Ammon's horn (tissue), 1 donor: ENCODE results near the gene TTLL10.

Experiments
- DNase-seq: peaks from one replicate; pipeline ENCODE4 v3.0.0-alpha.2; 2016; ENCODE audit warnings: low spot score

TTLL10 gene, protein sequence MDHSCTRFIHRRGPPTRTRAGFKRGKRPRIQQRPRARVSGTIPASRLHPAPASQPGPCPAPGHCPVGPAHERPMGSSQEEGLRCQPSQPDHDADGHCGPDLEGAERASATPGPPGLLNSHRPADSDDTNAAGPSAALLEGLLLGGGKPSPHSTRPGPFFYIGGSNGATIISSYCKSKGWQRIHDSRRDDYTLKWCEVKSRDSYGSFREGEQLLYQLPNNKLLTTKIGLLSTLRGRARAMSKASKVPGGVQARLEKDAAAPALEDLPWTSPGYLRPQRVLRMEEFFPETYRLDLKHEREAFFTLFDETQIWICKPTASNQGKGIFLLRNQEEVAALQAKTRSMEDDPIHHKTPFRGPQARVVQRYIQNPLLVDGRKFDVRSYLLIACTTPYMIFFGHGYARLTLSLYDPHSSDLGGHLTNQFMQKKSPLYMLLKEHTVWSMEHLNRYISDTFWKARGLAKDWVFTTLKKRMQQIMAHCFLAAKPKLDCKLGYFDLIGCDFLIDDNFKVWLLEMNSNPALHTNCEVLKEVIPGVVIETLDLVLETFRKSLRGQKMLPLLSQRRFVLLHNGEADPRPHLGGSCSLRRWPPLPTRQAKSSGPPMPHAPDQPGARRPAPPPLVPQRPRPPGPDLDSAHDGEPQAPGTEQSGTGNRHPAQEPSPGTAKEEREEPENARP

DNA sequence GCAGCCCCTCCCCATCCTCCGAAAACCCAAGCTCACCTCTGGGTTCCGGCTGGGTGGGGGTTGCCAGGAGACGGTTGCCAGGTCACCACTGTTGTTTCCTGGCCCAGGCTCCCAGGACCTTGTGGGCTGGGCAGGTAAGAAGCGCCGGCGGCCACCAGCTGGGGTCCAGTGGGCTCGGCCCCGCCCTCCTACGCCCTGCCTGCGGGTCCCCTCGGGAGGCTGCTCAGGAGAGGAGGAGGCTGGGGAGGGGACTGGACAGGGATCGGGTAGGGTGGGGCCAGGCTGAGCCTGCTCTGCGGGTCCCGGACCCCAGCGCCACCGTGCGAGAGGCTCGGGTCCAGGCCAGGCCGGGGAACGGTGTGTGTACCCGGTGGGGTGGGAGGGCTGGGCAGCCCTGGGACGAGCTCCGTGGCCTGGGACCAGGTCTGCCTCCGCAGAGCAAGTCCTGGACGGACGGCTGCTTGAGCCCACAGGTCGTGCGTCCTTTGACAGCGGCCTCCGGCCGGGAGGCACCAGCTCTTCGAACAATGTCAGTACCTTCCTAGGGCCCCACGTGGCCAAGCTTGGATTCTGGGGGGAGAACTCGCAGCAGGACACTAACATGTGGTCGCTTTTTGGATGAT lies at the start of gene TTLL10:
TTLL10 (plus strand) TSS at position 88 of the 623 bp plus-strand sequence. CDS start 5,336 bp downstream, outside the sequence.
- no peak for DNase-seq

DNA sequence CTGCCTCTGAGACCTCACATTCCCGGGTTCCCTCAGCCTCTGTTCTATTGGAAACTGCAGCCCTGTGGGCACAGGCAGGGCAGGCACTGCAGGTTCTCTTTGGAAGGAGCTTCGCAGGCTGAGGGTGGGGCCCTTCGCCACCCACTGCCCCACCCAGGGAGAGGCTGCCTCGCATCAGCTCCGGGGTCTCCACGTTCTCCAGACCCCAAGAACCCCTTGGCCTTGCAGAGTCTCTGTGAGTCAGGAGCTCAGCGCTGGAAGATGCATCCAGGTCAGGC lies 49.2 kb upstream of the TTLL10 start:
- DNase-seq: no peak

DNA sequence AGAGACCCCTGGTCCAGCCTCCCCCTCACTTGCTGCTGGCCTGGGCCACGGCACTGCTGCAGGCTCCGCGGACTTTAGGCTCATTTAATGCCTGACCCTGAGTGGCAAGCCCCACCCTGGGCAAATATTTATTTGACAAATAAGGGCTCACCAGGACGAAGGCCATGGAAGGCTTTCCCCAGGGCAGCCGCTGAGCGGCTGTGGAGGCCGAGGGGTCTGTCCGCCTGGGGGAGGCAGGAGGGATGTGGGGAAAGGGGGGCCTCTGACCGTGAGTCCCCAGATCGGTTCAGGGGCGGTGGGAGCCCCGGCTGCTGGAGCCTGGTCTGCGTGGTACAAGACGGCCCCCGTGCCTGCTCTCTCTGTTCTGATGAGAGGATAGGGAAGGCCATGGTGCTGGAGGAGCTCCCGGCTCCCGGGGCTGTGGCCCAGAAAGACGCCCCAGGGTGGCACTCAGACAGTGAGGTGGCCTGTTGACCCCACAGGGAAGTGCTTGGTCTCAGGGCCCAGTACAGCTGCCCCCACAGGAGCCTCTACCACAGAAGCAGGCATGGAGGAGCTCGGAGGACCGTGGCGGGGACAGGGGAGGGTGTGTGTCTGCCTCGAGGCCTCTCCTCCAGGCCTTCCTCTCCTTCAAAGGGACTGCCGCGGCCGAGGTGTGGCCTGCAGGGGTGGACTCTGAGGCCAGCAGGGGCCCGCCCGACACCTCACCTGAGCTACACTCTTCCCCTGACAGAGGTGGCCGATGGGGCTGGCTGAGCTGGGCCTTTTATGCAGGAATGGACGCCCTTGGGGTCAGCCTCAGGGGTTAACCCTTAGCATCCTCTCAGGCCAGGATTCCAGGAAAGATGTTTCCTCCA lies 48.7 kb upstream of the TTLL10 start:
- DNase-seq: no peak

DNA sequence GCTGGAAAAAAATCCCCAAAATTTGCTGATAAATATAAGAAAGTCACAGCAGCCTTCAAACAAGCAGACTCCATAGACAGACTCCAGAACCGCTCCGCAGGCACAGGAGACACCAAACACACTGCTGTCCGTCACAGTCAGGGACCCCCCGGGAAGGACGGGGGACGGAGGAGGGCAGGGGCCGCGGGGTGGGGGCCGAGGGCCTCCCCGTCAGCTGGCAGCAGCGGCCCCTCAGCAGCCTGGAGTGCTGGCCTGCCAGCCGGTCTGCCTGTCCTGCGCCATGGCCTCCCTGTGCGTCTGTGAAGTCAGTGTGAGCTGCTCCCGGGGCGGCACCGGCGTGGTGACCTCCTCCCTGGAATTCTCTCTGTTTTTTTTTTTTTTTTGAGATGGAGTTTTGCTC lies 47.7 kb upstream of the TTLL10 start:
- DNase-seq: no peak

DNA sequence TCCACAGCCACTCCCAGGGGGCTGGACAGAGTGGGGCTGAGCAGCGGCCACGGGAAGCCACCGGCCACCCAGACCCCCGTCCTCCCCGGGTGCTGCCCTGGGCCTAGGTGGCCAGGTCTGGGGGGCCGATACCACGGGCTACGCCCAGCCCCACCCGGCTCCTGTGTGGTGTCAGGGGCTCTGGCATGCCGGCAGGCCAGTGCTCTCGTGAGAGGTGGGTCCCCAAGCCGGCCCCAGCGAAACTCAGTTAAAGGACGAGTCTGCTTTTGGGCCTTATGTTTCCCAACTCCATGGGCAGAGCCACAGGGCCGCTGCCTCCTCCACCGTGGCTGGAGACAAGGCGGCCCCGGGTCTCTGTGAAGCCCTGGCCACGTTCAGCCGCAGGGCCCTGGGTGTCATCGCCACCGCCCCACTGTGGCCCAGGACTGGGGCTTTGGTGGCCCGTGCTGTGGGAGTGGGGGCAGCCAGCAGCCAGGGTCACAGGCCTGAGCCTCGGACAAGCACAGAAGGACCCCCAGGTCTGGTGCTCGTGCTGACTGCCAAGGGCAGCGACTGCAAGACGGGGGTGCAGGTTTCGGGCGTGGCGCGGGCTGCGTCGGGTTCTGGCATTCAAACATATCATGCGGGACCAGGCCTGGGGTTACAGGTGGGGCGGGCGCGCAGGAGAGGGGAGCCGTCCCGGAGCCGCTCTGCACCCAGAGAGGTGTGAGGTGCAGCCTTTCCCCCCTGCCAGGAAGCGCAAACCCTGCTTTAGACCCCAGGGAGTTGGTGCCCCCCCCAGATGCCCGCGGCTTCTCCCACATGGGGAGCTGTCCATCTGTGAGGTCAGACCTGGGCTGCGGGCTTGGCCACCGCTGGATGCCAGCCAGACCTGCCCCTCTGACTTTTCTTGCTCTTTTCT lies 45.9 kb upstream of the TTLL10 start:
- no peak for DNase-seq

DNA sequence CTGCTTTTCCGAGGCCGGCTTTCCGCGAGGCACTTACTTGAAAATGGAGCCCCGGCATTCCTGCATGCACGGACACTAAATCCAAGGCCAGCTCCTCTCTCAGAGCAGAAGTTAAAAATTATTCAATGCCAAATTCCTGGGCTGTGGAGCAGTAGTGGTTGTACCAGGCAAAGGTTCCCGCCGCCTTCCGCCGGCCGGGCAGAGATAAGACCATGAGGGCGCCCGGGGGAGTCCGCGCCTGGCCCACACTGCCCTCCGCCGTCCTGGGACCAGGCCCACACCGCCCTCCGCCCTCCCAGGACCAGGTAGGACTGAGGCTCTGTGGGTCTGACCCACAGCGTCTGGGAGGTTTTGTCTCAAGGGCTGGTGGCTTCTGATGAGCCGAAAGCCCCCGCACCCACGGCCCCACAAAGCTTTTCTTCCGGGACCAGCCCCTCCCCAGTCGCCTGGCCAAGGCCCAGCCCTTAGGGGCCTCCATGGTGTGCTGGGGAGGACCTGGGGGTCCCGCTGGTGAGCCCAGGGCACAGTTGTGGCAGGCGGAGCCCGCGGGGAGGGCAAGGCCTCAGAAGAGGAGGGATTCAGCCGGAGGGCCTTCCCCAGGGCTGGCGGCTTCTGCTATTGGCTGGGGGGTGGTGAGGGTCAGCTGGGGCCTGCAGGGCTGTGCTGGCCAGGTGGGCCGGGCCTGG lies 45.1 kb upstream of the TTLL10 start:
- DNase-seq: no peak

DNA sequence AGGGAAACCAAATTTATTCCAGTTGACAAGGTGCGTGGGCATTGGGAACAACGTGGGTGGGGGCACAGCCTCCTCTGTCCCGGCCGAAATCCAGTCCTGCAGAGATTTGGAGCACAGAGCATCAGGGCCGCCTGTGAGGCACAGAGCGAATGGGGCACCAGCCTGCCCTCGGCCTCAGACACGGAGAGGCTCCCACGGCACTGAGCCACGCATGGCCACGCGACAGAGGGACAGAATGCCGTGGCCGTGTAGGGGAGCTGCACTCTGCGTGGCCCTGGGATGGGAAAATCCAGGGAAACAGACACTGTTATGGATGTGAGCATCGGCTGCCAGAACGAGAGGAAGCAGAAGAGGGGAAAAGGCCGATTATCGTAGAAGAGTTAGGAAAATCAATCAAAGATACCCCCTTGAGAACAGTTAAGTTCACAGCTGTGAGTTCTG lies 44.3 kb upstream of the TTLL10 start:
- DNase-seq: no peak

DNA sequence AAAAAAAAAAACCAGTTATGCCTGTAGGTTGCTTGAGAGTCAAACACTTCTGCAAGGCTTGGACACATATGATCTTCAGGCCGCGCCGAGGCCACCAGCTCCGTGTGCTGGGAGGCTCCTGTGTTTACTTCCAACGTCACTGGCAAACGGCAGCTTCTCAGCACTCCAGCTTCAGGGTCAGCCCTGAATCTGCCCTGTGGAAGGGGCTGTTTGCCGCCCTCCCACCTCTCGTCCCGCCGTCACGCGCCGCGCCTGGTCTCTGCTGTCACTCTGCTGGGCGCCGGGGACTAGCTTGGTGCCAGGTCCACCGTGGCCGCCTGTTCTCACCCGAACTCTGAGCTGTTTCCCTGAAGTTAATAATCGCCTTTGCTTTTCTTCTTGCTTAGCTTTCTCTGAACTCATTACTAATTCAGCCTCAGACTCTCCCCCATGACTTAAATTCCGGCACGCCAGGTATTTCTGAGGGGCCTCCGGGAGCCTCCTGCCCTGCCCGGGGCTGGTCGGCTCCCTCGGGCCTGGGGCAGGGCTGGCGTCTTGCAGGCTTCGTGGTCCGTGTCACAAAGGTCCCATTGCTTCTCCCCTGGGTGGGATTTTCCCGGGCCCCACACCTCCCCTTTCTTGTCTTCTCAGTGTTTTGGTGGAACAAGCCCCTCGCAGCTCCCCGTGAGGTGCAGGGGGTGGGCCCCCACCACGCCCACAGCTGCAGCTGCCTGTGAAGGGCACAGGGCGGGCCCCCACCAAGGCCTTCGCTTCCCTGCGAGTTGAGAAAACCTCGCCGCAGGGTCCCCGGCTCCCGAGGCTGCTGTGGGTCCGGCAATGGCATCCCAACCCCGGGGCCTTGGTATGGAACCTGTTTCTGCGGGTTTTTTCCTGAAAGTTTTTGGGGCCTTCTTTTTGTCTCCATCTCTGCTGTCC lies 43.2 kb upstream of the TTLL10 start:
- DNase-seq: no peak

DNA sequence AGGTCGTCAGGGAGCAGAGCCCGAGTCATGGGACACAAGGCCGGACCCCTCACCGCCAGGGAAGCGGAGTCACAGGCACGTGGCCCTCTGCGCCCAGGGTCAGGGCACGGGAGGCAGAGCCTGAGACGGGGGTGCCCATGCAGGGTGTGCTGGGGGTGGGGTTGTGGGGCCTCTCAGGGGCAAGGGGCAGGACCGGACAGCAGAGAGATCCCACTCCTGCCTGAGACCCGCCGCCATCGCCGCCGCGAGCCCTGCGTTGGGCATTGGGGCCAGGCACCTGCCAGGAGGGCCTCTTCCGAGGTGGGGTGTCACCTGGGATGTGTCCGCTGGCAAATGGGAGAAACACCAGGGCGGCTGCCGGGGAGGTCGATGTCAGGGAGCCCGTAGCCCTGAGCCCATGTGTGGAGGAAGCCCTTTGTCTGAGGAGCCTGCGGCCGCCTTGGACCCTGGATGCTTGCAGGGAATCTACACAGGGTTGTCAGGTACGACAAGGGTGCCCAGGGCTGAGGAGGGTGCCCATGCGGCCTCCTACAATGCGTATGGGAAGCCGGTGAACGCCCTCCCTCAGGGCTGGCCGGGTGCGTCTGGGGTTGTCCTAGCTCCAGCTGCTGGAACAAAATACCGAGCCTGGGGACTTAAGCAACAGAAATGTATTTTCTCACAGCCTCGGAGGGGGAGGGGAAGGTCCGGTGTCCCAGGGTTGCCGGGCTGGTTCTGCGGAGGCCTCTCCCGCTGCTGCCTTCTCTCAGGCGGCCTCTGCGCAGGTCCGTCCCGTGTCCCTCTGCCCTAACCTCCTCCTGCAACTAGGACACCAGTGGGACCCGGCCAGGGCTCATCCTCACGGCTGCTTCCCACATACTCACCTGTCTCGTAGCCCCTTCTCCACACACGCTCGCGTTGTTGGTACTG lies 41.4 kb upstream of the TTLL10 start:
- no peak for DNase-seq

DNA sequence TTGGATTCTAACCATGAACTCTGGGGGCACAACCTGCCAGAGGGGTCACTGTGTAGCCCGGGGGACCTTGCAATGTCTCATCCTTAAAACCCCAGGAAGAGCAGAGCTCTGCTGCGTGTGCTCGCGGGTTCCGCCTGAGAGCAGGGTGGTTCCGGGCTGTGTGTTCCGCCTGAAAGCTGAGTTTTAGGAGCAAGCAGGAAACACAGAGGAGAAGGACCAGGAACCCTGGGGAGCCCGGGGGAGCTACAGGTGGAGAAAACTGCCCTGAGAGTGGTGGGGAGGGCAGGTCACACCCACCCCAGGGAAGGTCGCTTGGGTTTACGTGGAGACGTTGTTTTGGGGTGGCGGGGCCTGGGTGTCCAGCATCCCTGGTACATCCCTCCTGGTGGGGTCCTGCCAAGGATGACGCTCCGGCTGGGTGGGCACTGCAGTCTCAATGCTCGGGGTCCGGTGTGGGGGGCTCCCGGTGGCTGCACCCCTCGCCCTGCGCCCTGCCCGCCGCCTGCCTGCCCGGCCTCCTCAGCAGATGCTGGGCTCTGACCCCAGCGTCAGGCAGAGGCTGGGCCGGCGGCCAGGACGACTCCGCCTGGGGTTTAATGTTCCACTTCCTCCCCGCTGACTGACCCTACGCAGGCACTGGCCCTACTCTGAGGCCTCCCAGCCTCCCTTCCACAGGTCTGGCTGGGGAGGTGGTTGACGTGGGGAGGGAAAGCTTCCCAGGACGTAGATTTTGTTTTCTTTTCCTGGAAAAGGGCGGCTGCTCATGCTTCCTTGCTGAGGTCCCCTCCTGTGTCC lies 40.5 kb upstream of the TTLL10 start:
- DNase-seq: no peak

DNA sequence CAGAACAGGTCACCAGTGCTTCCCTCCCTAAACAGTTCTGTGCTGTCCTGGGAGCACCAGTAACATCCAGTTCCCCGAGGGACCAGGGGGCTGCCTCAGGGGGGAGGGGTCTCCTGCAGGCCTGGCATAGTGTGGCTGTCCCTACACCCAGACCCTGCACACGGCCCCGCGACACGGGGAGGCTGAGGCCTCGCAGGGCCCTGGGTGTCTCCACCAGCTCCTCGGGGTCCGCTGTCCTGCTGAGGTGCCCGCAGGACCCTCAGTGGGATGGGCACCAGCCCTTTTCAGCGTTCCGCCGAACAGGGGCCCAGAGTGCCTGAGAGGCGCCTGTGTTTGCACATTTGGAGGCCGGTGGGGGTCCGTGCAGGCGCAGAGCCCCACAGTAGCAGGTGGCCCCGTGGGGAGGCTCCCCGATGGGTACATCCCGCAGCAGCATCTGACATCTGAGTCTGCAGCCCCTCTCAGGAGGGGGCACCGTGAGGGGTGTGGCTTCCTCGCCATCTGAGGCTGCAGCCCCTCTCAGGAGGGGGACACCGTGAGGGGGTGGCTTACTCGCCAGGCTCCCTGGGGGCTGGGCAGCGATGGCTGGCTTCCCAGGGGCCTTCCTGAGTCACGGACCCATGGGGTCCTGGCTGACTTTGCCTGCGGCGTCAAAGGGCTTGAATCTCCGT lies 39.2 kb upstream of the TTLL10 start:
- DNase-seq: no peak

DNA sequence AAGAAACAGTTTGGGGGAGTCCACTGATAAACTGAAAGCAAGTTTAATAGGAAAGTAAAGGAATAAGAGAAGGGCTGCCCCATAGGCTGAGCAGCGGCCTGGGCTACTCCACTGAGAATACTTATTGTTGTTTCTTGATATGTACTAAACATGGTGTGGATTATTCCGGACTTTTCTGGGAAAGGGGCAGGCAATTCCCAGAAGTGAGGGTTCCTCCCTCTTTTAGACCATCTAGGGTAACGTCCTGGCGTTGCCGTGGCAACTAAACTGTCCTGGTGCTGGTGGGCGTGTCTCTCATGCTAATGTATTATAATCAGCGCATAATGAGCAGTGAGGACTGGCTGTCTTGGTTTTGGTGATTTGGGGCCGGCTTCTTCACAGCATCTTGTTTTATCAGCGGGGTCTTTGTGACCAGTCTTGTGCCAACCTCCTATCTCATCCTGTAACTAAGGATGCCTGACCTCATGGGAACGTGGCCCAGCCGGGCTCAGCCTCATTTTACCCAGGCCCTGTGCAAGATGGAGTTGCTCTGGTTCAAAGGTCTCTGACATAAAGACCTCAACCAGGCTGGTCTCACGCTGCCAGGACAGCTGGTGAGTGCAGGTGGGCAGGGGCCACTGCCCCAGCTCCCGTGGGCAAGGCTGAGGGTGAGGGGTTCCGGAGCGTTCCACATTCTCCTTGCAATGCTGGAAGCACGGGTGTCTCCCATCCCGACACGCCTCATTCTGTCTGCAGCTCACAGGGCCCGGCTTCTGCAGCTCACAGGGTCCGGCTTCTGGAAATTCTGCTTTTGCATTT lies 38.1 kb upstream of the TTLL10 start:
- DNase-seq: no peak

DNA sequence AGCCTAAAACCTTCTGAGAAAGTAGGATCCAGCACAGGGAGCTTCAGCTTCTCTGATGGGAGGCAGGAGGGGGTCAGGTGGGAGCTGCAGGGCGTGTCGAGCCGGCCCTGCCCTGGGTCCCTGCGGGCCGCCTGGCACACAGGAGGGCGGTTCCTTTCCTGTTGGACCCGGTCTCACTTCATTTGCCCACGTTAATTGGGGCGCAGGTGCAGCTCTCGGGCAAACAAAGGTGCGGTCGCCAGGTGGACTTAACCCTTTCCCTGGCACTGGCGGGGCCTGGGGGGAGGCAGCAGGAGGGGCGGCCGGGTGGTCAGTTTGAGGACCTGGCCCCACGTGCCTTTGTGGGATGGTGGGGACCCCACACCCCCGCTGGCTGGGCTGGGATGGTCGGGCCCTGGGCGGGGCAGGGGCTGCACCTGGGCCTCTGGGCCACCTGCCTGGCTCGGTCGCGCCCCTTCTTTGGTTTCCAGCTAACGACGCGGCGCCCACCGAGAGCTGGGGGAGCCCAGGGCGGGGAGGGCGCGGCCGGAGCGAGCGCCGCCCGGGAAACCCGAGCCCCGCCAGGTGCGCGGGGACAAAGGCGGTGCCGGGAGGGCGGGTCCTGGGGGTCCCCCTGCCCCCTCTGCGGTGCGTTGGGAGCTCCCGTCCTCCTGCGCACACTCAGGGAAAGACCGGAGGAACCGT lies 37.0 kb upstream of the TTLL10 start:
- DNase-seq: no peak

DNA sequence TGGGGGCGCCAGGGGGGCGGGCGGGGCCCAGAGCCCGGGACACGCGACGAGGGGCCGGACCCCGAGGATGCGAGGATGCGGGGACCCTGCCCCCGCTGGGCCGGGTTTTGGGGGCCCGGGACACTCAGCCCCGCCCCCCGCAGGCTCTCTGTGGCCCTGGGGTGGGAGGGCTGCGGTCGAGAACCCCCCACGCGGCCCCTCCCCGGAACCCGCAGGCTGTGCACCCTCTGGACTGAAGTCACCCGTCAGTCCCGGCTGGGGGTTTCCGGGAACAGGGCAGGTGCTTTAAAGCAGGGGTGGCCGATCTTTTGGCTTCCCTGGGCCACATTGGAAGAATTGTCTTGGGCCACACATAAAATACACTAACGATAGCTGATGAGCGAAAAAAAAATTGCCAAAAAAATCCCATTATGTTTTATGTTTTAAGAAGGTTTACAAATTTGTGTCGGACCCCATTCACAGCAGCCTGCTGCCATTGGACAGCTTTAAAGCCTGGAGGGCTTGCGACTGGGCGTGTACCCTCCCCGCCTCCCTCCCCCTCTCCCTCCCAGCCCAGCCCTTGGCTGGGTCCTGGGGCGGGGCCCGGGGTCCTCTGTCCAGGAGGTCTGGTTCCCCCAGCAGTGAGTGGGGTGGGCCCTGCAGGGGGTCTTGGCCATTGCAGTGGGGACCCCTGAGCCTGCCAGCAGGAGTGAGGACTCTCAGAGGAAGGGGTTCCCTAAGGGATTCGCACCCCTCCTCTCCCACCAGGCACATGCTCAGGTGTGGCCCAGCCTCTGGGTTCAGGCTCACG lies 36.2 kb upstream of the TTLL10 start:
- DNase-seq: no peak

DNA sequence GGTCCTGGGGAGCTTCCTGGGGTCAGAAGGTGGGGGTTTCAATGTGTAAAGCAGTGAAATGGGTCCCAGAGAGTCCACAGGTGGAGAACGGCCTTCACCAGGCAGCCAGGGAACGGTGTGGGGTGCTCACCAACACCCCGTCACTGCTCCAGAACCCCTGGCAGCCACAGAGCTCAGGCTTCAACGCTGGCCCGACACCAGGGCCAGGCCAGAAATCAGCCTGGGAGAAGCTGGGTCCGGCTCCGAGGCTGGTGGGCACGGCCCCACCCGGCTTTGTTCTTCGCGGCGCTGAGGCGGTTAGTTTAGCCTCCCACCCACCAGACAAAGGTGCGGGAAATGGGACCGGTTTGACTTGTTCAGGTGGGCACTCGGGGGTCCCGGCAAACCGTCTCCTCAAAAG lies 33.0 kb upstream of the TTLL10 start:
- DNase-seq: no peak
